ENCODE measurements around the gene AGTRAP.

DNA sequence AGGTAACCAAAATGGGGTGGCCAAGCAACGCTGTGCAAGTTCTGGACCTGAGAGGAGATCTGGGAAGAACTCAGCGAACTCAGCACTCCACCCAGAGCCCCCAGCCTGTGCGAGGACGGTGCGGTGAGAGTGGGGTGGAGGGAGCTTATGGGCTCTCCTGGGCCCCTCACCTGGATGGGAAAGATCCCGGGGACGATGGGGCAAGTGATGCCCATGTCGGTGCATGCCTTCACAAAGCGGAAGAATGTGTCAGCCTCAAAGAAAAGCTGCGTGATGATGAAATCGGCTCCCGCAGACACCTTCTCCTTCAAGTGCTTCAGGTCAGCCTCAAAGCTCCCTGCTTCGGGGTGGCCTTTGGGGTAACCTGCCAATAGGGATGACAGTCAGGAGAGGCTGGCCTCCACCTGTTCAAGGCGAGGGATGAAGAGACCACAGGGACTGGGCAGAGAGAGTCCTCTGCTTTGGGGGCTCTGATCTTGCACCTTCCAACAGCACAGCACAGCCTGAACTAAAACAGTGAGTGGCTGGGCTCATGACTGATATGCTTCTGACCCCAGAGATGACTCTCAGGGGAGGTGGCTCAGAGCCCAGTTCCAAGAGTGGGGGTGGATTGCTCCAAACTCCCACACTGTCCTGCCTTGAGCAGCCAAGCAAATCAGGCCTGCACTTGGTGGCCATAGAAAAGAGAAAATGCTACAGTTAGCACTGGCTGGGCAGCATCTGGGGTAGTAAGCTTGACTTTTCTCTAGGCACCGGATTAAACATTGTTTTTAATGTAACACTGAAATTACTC, 60.3 kb downstream of the AGTRAP start:
- TF ChIP-seq ZNF664 (tag by site-specific recombination; IDR thresholded peaks at IDR 0.05) (no peak), ZNF140 (tag by site-specific recombination; IDR thresholded peaks at IDR 0.05) (no peak), KLF8 (tag by site-specific recombination; IDR thresholded peaks at IDR 0.05) (no peak)
- TF ChIP-seq, protein P1, sequence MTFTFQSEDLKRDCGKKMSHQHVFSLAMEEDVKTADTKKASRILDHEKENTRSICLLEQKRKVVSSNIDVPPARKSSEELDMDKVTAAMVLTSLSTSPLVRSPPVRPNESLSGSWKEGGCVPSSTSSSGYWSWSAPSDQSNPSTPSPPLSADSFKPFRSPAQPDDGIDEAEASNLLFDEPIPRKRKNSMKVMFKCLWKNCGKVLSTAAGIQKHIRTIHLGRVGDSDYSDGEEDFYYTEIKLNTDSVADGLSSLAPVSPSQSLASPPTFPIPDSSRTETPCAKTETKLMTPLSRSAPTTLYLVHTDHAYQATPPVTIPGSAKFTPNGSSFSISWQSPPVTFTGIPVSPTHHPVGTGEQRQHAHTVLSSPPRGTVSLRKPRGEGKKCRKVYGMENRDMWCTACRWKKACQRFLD (tag by site-specific recombination; IDR thresholded peaks at IDR 0.05) = no peak
- TF ChIP-seq, protein P2, sequence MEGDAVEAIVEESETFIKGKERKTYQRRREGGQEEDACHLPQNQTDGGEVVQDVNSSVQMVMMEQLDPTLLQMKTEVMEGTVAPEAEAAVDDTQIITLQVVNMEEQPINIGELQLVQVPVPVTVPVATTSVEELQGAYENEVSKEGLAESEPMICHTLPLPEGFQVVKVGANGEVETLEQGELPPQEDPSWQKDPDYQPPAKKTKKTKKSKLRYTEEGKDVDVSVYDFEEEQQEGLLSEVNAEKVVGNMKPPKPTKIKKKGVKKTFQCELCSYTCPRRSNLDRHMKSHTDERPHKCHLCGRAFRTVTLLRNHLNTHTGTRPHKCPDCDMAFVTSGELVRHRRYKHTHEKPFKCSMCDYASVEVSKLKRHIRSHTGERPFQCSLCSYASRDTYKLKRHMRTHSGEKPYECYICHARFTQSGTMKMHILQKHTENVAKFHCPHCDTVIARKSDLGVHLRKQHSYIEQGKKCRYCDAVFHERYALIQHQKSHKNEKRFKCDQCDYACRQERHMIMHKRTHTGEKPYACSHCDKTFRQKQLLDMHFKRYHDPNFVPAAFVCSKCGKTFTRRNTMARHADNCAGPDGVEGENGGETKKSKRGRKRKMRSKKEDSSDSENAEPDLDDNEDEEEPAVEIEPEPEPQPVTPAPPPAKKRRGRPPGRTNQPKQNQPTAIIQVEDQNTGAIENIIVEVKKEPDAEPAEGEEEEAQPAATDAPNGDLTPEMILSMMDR (tag by site-specific recombination; IDR thresholded peaks at IDR 0.05) = no peak
